Measurements from ENCODE around the gene LSM2.

Gene LSM2

DNA sequence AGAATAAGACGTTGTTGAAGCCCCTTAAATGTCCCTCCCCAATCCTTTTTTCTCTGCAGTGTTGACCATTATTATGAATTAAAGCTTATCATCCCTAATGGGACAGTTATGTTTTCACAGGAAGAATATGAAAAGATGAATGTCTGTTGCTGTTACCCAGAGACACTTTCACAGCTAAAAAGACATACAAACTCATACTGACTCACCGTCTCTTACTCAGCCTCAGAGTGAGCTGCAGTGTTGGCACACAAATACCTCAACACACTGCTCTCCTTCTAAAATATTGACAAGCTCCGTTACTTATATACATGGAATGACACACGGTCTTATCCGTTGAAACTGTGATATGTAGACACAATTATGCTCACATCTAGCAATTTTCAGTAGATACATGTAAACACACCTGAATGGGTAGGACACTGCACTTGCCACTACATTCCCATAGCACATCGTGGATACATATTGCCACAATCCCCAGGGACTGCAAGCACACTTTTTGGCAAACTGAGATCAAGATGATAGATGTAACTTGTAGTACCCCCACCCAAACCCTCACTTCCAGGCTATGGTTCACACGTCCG lies 53.9 kb downstream of the LSM2 start:
- DNase-seq, result no peak
- Histone ChIP-seq H3K27me3 (replicated peaks; ENCODE audit: control insufficient read depth, insufficient read depth, low read length, poor library complexity, severe bottlenecking) (no peaks in the 10 kb centered on the region), H3K27ac (ENCODE audit: insufficient read depth, low read length, poor library complexity, severe bottlenecking) (no peak overlapping the region), H3K4me3 (ENCODE audit: insufficient read depth, low read depth, low read length, poor library complexity, severe bottlenecking) (no peak overlapping the region), H3K9me3 (ENCODE audit: control insufficient read depth, low read length) (no peaks in the 10 kb centered on the region), H3K4me1 (ENCODE audit: control insufficient read depth, insufficient read depth, low read length, poor library complexity, severe bottlenecking) (no peaks in the 10 kb centered on the region), H3K36me3 (ENCODE audit: control insufficient read depth, insufficient read depth, low read length) (no peaks in the 10 kb centered on the region)

DNA sequence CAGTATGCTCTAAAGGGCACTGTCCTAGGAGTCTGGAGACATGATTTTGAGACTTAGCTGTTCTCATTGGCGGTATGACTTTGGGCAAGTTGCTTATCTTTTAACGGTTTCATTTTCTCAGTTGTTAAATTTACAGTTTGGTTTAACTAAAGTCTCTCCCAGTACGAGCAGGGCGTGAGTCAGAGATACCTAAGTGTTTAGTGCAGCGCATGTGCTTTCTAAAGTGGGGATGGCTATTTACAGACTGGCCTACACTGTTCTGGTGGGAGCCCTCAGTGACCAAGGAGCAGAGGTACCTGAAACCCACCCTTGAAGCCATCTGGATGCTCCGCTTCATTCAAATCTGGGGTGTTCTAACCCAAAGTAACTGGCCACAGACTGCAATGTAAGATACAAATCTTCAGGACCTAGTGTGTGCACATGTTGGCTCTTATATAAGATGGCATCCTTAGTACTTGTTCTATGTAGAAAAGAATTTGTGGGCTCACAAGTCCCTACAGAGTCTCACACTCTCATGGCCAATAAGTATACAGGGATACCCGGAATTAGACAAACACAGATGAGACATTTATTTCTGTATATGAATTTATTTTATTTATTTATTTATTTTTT lies 56.2 kb downstream of the LSM2 start:
- Histone ChIP-seq H3K4me3 (ENCODE audit: insufficient read depth, low read depth, low read length, poor library complexity, severe bottlenecking) (no peak overlapping the region), H3K27ac (ENCODE audit: insufficient read depth, low read length, poor library complexity, severe bottlenecking) (no peak overlapping the region), H3K27me3 (replicated peaks; ENCODE audit: control insufficient read depth, insufficient read depth, low read length, poor library complexity, severe bottlenecking) (no peaks in the 10 kb centered on the region), H3K9me3 (ENCODE audit: control insufficient read depth, low read length) (no peaks in the 10 kb centered on the region), H3K36me3 (ENCODE audit: control insufficient read depth, insufficient read depth, low read length) (no peaks in the 10 kb centered on the region), H3K4me1 (ENCODE audit: control insufficient read depth, insufficient read depth, low read length, poor library complexity, severe bottlenecking) (no peaks in the 10 kb centered on the region)
- DNase-seq, result no peak

DNA sequence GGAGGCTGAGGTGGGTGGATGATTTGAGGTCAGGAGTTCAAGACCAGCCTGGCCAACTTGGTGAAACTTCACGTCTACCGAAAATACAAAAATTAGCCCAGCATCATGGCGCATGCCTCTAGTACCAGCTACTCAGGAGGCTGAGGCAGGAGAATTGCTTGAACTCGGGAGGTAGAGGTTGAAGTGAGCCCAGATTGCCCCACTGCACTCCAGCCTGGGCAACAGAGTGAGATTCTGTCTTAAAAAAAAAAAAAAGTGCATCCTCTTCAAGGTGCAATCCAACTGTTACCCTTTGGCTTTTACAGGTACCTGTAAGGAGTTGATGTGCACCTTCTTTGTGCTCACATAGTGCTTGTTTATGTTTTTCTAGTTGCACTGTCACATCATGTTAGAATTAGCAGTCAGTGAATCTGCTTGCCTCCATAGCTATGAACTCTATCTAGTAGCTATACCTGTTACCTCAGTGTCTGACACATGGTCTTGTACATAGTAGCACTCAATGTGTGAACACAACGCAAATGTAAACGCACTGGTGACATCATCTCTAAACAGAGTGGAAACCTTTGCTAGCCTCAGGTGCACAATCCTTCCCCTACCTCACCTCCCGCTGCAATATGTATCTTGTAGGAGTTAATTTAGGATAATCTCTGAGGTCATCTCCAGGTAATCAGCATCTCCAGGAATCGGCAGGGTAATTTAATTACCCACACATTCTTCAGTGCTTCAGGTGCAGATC lies 57.3 kb downstream of the LSM2 start:
- Histone ChIP-seq H3K27me3 (replicated peaks; ENCODE audit: control insufficient read depth, insufficient read depth, low read length, poor library complexity, severe bottlenecking) (no peaks in the 10 kb centered on the region), H3K4me1 (ENCODE audit: control insufficient read depth, insufficient read depth, low read length, poor library complexity, severe bottlenecking) (no peaks in the 10 kb centered on the region), H3K4me3 (ENCODE audit: insufficient read depth, low read depth, low read length, poor library complexity, severe bottlenecking) (no peak overlapping the region), H3K27ac (ENCODE audit: insufficient read depth, low read length, poor library complexity, severe bottlenecking) (no peak overlapping the region), H3K36me3 (ENCODE audit: control insufficient read depth, insufficient read depth, low read length) (no peaks in the 10 kb centered on the region), H3K9me3 (ENCODE audit: control insufficient read depth, low read length) (no peaks in the 10 kb centered on the region)
- no peak for DNase-seq
